Peyer's patch (tissue), 4 donors: Measurements from ENCODE around the gene NPHP3.

Experiments
- CTCF ChIP-seq, 6 experiments: fragments of 450-650 bp in 4 of 6; fragments of 200-600 bp in 2 of 6; sonication (generic) in 1 of 6; IDR thresholded peaks; one replicate each; pipeline ENCODE4 v1.5.1; 2017 to 2019; ENCODE audit warnings: antibody characterized with exemption in 6 of 6, mild to moderate bottlenecking in 3 of 6, moderate library complexity in 1 of 6
- POLR2A ChIP-seq, 2 donors: fragments of 450-650 bp; IDR thresholded peaks; one replicate each; pipeline ENCODE4 v1.5.1; 2017; ENCODE audit warnings: antibody characterized with exemption in 2 of 2, mild to moderate bottlenecking in 2 of 2, moderate library complexity in 2 of 2

GRCh38 chr3:132690040-132690439 is 32.2 kb downstream of the NPHP3 start:
- TF ChIP-seq POLR2A (IDR thresholded peaks at IDR 0.05) (no peak), CTCF (IDR thresholded peaks at IDR 0.05) (no peak)
